Mesenchymal stem cell (in vitro differentiated cells and primary cell): ENCODE results near the gene PRIM2.

Source experiments
- DNase-seq: peaks from one replicate; pipeline ENCODE4 v3.0.0-alpha.2; 2013
- H2AFZ ChIP-seq: one replicate; pipeline ENCODE4 v1.6.1; 2013; ENCODE audit warnings: low read depth, mild to moderate bottlenecking, control low read depth, inconsistent platforms, low read length, moderate library complexity
- H2AK5ac ChIP-seq: 2 replicates; pipeline ENCODE4 v1.6.1; 2013; ENCODE audit warnings: low read length, moderate library complexity, mild to moderate bottlenecking, inconsistent platforms; ENCODE audit not compliant: severe bottlenecking
- H2BK120ac ChIP-seq: one replicate; pipeline ENCODE4 v1.6.1; 2013; ENCODE audit warnings: low read depth, mild to moderate bottlenecking, inconsistent platforms, low read length, moderate library complexity
- H2BK12ac ChIP-seq, 2 experiments: one replicate each; pipeline ENCODE4 v1.6.1; 2013; ENCODE audit warnings: inconsistent platforms in 2 of 2, low read length in 2 of 2, mild to moderate bottlenecking in 2 of 2, moderate library complexity in 2 of 2, control low read depth in 1 of 2
- H2BK15ac ChIP-seq: one replicate; pipeline ENCODE4 v1.6.1; 2013; ENCODE audit warnings: mild to moderate bottlenecking, low read depth, inconsistent platforms; ENCODE audit not compliant: poor library complexity, severe bottlenecking
- H2BK5ac ChIP-seq: 2 replicates; pipeline ENCODE4 v1.6.1; 2013; ENCODE audit warnings: low read depth, mild to moderate bottlenecking, low read length, control low read depth, inconsistent platforms; ENCODE audit not compliant: poor library complexity, severe bottlenecking
- H3K14ac ChIP-seq, 2 experiments: one replicate each; pipeline ENCODE4 v1.6.1; 2013; ENCODE audit warnings: inconsistent platforms in 2 of 2, low read length in 2 of 2, control low read depth in 1 of 2, mild to moderate bottlenecking in 1 of 2, moderate library complexity in 1 of 2
- H3K18ac ChIP-seq, 2 experiments: one replicate each; pipeline ENCODE4 v1.6.1; 2013; ENCODE audit warnings: inconsistent platforms in 2 of 2, low read length in 2 of 2, control low read depth in 1 of 2, low read depth in 1 of 2, mild to moderate bottlenecking in 1 of 2
- H3K23ac ChIP-seq, 2 experiments: one replicate each; pipeline ENCODE4 v1.6.1; 2013; ENCODE audit warnings: inconsistent platforms in 2 of 2, low read length in 2 of 2, mild to moderate bottlenecking in 2 of 2, moderate library complexity in 2 of 2, control low read depth in 1 of 2
- H3K27ac ChIP-seq: 2 replicates; pipeline ENCODE4 v1.5.1; 2013; ENCODE audit warnings: mild to moderate bottlenecking, moderate library complexity, low read length, control low read depth, inconsistent platforms; ENCODE audit not compliant: poor library complexity, severe bottlenecking
- H3K27me3 ChIP-seq, 2 experiments: 2 replicates each; pipeline versions ENCODE4 v1.6.1 to v1.7.0; 2013; ENCODE audit warnings: low read length in 2 of 2, mild to moderate bottlenecking in 2 of 2, moderate library complexity in 2 of 2, control low read depth in 1 of 2, inconsistent platforms in 1 of 2; ENCODE audit not compliant: control insufficient read depth in 1 of 2, insufficient read depth in 1 of 2
- H3K36me3 ChIP-seq, 2 experiments: 2 replicates each; pipeline versions ENCODE4 v1.6.1 to v1.7.0; 2013; ENCODE audit warnings: low read length in 2 of 2, control low read depth in 1 of 2, inconsistent platforms in 1 of 2, low read depth in 1 of 2, mild to moderate bottlenecking in 1 of 2; ENCODE audit not compliant: insufficient read depth in 2 of 2, control insufficient read depth in 1 of 2
- H3K4ac ChIP-seq, 2 experiments: one replicate each; pipeline ENCODE4 v1.6.1; 2013; ENCODE audit warnings: inconsistent platforms in 2 of 2, low read length in 2 of 2, mild to moderate bottlenecking in 2 of 2, moderate library complexity in 2 of 2, control low read depth in 1 of 2, low read depth in 1 of 2
- H3K4me1 ChIP-seq: 2 replicates; pipeline ENCODE4 v1.6.1; 2013; ENCODE audit warnings: low read depth, low read length, control low read depth; ENCODE audit not compliant: control insufficient read depth, insufficient read depth
- H3K4me2 ChIP-seq: 2 replicates; pipeline ENCODE4 v1.6.1; 2013; ENCODE audit warnings: low read length, mild to moderate bottlenecking, inconsistent platforms; ENCODE audit not compliant: poor library complexity, severe bottlenecking
- H3K4me3 ChIP-seq, 2 experiments: 2 replicates each; pipeline versions ENCODE4 v1.5.1 to v1.7.0; 2013; ENCODE audit warnings: low read length in 2 of 2, mild to moderate bottlenecking in 2 of 2, control low read depth in 1 of 2, low read depth in 1 of 2; ENCODE audit not compliant: insufficient read depth in 1 of 2
- H3K79me1 ChIP-seq: replicated peaks from 2 replicates; pipeline ENCODE4 v1.6.1; 2013; ENCODE audit warnings: mild to moderate bottlenecking, control low read depth, low read length, inconsistent platforms; ENCODE audit not compliant: poor library complexity, severe bottlenecking
- H3K9ac ChIP-seq: 2 replicates; pipeline ENCODE4 v1.7.0; 2013; ENCODE audit warnings: mild to moderate bottlenecking, low read length, moderate library complexity
- H3K9me3 ChIP-seq: 2 replicates; pipeline ENCODE4 v1.7.0; 2013; ENCODE audit warnings: mild to moderate bottlenecking, low read length; ENCODE audit not compliant: control insufficient read depth
- H4K8ac ChIP-seq: one replicate; pipeline ENCODE4 v1.6.1; 2013; ENCODE audit warnings: inconsistent platforms, mild to moderate bottlenecking, low read length, moderate library complexity
- H4K91ac ChIP-seq: one replicate; pipeline ENCODE4 v1.6.1; 2013; ENCODE audit warnings: mild to moderate bottlenecking, low read length, inconsistent platforms
- WGBS: methylation state at CpG from one replicate; pipeline ENCODE4 v1.1.7; 2013; ENCODE audit warnings: mixed read lengths; 5-methylcytosine and 5-hydroxymethylcytosine counted together

The PRIM2 gene

GRCh38 chr6:57275384-57275783 is 42.0 kb upstream of the PRIM2 start:
- no peaks in the 10 kb centered on the region for H3K9me3 ChIP-seq
- no peak overlapping the region for H2BK15ac ChIP-seq
- no peak overlapping the region for H2BK5ac ChIP-seq
- 67% methylated on average over 2 of the region's 3 CpGs for WGBS
- no peak overlapping the region for H4K8ac ChIP-seq
- H3K23ac ChIP-seq, result no peak overlapping the region
- no peak overlapping the region for H2AK5ac ChIP-seq
- no peaks in the 10 kb centered on the region for H3K79me1 ChIP-seq
- no peak overlapping the region for H3K27ac ChIP-seq
- no peaks in the 10 kb centered on the region for H3K27me3 ChIP-seq
- H3K36me3 ChIP-seq, result no peaks in the 10 kb centered on the region
- H2BK120ac ChIP-seq, result no peak overlapping the region
- H2AFZ ChIP-seq, result no peak overlapping the region
- H3K18ac ChIP-seq, result no peak overlapping the region
- no peaks in the 10 kb centered on the region for H3K4me1 ChIP-seq
- no peak overlapping the region for H3K4ac ChIP-seq
- no peak overlapping the region for H4K91ac ChIP-seq
- no peak overlapping the region for H3K4me3 ChIP-seq
- H2BK12ac ChIP-seq, result no peak overlapping the region
- H3K4me2 ChIP-seq, result no peak overlapping the region
- no peak for DNase-seq
- H3K14ac ChIP-seq, result no peak overlapping the region
- H3K9ac ChIP-seq, result no peak overlapping the region

- Histone ChIP-seq H3K9me3 (no peaks in the 10 kb centered on the region), H2AFZ (no peak overlapping the region), H3K4me1 (no peaks in the 10 kb centered on the region), H3K4me3 (no peak overlapping the region), H4K8ac (no peak overlapping the region), H3K79me1 (no peaks in the 10 kb centered on the region), H2BK120ac (no peak overlapping the region), H3K18ac (no peak overlapping the region), H3K27ac (no peak overlapping the region), H3K27me3 (no peaks in the 10 kb centered on the region), H2BK12ac (no peak overlapping the region), H2BK15ac (no peak overlapping the region), H3K4ac (no peak overlapping the region), H3K9ac (no peak overlapping the region), H3K36me3 (no peaks in the 10 kb centered on the region), H3K23ac (no peak overlapping the region), H3K14ac (no peak overlapping the region), H2BK5ac (no peak overlapping the region), H2AK5ac (no peak overlapping the region), H4K91ac (no peak overlapping the region), H3K4me2 (no peak overlapping the region)
- DNase-seq, result no peak
Measured at GRCh38 chr6:57276946-57277345, 40.5 kb upstream of the PRIM2 start.

GRCh38 chr6:57278570-57278969 is 38.9 kb upstream of the PRIM2 start:
- H3K27ac ChIP-seq, result no peak overlapping the region
- H3K27me3 ChIP-seq, result no peaks in the 10 kb centered on the region
- DNase-seq, result no peak

GRCh38 chr6:57279013-57279412 is 38.4 kb upstream of the PRIM2 start:
- no peak overlapping the region for H3K27ac ChIP-seq
- no peak overlapping the region for H2BK15ac ChIP-seq
- no peaks in the 10 kb centered on the region for H3K36me3 ChIP-seq
- H4K91ac ChIP-seq, result no peak overlapping the region
- WGBS, result 100% methylated on average over 2 of the region's 2 CpGs
- no peak overlapping the region for H3K4ac ChIP-seq
- no peak overlapping the region for H3K9ac ChIP-seq
- H3K18ac ChIP-seq, result no peak overlapping the region
- no peaks in the 10 kb centered on the region for H3K4me1 ChIP-seq
- no peaks in the 10 kb centered on the region for H3K27me3 ChIP-seq
- H2BK120ac ChIP-seq, result no peak overlapping the region
- no peak overlapping the region for H3K4me3 ChIP-seq
- no peak for DNase-seq
- H3K9me3 ChIP-seq, result no peaks in the 10 kb centered on the region
- no peak overlapping the region for H3K4me2 ChIP-seq
- H3K14ac ChIP-seq, result no peak overlapping the region
- H2BK12ac ChIP-seq, result no peak overlapping the region
- no peak overlapping the region for H3K23ac ChIP-seq
- H4K8ac ChIP-seq, result no peak overlapping the region
- H2AFZ ChIP-seq, result no peak overlapping the region
- H2BK5ac ChIP-seq, result no peak overlapping the region
- no peaks in the 10 kb centered on the region for H3K79me1 ChIP-seq
- no peak overlapping the region for H2AK5ac ChIP-seq

More at GRCh38 chr6:57278570-57278969, 38.9 kb upstream of the PRIM2 start:
- 94% methylated on average over 2 of the region's 2 CpGs for WGBS
- Histone ChIP-seq H2BK120ac (no peak overlapping the region), H4K8ac (no peak overlapping the region), H2BK5ac (no peak overlapping the region), H3K4me1 (no peaks in the 10 kb centered on the region), H3K9me3 (no peaks in the 10 kb centered on the region), H2BK12ac (no peak overlapping the region), H2AK5ac (no peak overlapping the region), H3K18ac (no peak overlapping the region), H3K4me2 (no peak overlapping the region), H3K23ac (no peak overlapping the region), H4K91ac (no peak overlapping the region), H3K9ac (no peak overlapping the region), H3K4ac (no peak overlapping the region), H3K79me1 (no peaks in the 10 kb centered on the region), H2BK15ac (no peak overlapping the region), H3K4me3 (no peak overlapping the region), H3K36me3 (no peaks in the 10 kb centered on the region), H3K14ac (no peak overlapping the region), H2AFZ (no peak overlapping the region)
